Memory B cell (primary cell): Measurements from ENCODE around the gene TTLL12.
A peak's percentile ranks its signal among the peaks of the same experiment; 100 is the strongest.

Experiments used
- ATAC-seq: fragments of 150-1000 bp; cut with Tn5 transposase; 2 replicates; pipeline ENCODE4 v1.10.0; 2021; ENCODE audit warnings: low read depth, mild to moderate bottlenecking, moderate library complexity
- DNase-seq, 2 donors: peaks; one replicate each; pipeline ENCODE4 v3.0.0; 2022; ENCODE audit warnings: low spot score in 2 of 2
- H3K27ac Mint-ChIP-seq: one replicate; pipeline ENCODE4 v1.8.0; 2022; ENCODE audit warnings: mild to moderate bottlenecking, moderate library complexity, mixed read lengths
- H3K27me3 Mint-ChIP-seq: one replicate; pipeline ENCODE4 v1.8.0; 2022; ENCODE audit warnings: mixed read lengths
- H3K36me3 Mint-ChIP-seq: one replicate; pipeline ENCODE4 v1.8.0; 2022; ENCODE audit warnings: mild to moderate bottlenecking, mixed read lengths
- H3K4me1 Mint-ChIP-seq: one replicate; pipeline ENCODE4 v1.8.0; 2022; ENCODE audit warnings: mixed read lengths
- H3K4me3 Mint-ChIP-seq: one replicate; pipeline ENCODE4 v1.8.0; 2022; ENCODE audit warnings: mild to moderate bottlenecking, moderate library complexity, mixed read lengths
- H3K9me3 Mint-ChIP-seq: one replicate; pipeline ENCODE4 v1.8.0; 2022; ENCODE audit warnings: mixed read lengths

TTLL12 gene

DNA sequence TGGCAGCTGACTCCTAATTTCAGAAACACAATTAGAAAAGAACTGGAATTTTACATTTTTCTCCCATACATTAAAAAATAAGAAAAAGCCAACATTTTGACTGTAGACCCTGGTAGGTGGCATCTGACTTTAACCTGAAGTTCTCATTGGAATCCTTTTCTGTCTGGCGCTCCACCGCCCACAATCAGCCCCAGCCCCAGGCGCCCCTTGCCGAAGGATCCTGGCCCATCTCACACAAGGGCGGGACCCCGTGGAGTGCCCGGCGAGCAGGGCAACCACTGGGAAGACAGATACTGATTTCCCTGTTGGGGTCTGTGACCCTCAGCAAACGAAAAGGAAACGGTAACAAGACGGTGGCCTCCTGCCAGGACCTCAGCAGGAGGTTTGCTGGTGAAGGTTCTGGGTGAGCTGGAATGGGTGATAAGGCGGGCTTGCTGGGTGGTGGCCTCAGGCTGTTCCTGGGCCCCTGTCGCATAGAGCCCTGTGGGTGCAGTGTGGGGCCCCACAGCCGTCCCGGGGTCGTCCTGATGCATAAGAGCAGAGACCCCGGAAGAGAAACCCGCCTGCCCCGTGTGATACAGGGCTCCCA is 19.8 kb downstream of the TTLL12 start:
- DNase-seq = no peak
- peaks cover 6% of the 10 kb centered on the region for H3K36me3 Mint-ChIP-seq
- H3K4me1 Mint-ChIP-seq = peaks cover 7% of the 10 kb centered on the region
- H3K9me3 Mint-ChIP-seq = no peaks in the 10 kb centered on the region
- H3K4me3 Mint-ChIP-seq = no peak overlapping the region
- no peak for ATAC-seq
- no peak overlapping the region for H3K27ac Mint-ChIP-seq
- H3K27me3 Mint-ChIP-seq = peaks cover 1% of the 10 kb centered on the region

GRCh38 chr22:43166132-43166930 is 20.6 kb downstream of the TTLL12 start:
- H3K36me3 Mint-ChIP-seq = peaks cover 6% of the 10 kb centered on the region
- H3K27me3 Mint-ChIP-seq = peaks cover 1% of the 10 kb centered on the region
- DNase-seq (no peak), ATAC-seq (no peak)
- no peak overlapping the region for H3K4me3 Mint-ChIP-seq
- no peaks in the 10 kb centered on the region for H3K9me3 Mint-ChIP-seq
- H3K4me1 Mint-ChIP-seq = peaks cover 7% of the 10 kb centered on the region
- H3K27ac Mint-ChIP-seq = no peak overlapping the region

- Mint-ChIP-seq H3K9me3 (no peaks in the 10 kb centered on the region), H3K27me3 (peaks cover 1% of the 10 kb centered on the region), H3K27ac (peak overlapping the region; percentile 22), H3K4me3 (no peak overlapping the region), H3K36me3 (peaks cover 4% of the 10 kb centered on the region), H3K4me1 (peaks cover 7% of the 10 kb centered on the region)
- DNase-seq (no peak), ATAC-seq (no peak)
Measured at GRCh38 chr22:43164636-43165035, 22.3 kb downstream of the TTLL12 start.

DNA sequence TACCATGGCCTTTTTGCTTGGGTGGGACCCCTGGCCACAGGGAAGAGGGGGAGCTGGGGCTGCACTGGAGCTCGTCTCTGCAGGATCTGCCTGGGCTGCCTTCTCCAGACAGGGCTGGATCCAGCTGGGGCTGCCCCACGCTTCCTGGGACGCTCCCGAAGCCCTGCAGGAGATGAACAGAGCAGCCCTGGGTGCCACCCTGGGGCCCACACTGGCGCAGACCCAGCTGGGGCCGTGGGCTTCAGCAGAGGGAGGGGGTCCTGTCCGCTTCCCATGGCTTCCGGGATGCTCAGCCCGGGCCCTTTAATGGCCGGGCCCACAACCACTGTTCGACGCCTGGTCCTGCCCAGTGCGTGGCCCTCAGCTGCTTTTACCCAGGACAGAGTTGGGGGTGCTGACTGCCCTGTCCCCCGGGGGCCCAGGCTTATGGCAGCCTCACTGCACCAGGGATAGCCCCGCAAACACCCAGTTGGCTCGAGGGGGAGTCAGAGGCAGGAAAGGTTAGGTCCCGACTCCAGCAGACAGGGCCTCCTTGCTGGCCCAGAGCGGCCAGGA is 23.6 kb downstream of the TTLL12 start:
- Mint-ChIP-seq H3K9me3 (no peaks in the 10 kb centered on the region), H3K27ac (peak overlapping the region; percentile 22)

DNA sequence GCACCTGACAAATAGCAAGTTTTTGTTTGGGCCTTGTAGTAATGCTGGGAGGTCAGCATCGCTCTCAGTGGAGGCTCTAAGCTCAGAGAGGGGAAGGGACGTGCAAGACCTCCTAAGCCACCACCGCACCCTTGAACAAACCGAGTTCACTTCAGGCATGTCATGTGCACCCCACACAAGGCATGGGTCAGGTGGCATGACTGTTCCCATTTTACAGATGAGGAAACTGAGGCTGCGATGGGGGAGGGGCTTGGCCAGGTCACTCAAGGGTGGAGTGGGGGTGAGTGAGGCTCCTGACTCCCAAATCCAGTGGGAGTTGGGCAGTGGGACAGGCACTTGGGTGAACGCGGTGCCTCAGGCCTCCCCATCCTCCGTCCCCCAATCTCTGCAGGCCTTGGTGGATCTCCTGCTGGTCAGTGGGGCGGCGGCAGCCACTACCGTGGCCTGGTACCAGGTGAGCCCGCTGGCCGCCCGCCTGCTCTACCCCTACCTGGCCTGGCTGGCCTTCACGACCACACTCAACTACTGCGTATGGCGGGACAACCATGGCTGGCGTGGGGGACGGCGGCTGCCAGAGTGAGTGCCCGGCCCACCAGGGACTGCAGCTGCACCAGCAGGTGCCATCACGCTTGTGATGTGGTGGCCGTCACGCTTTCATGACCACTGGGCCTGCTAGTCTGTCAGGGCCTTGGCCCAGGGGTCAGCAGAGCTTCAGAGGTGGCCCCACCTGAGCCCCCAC is 24.4 kb downstream of the TTLL12 start:
- Mint-ChIP-seq H3K27ac (no peak overlapping the region), H3K4me3 (no peak overlapping the region), H3K36me3 (peaks cover under 1% of the 10 kb centered on the region), H3K4me1 (peaks cover 15% of the 10 kb centered on the region), H3K27me3 (peaks cover 1% of the 10 kb centered on the region), H3K9me3 (no peaks in the 10 kb centered on the region)
- ATAC-seq = no peak
- DNase-seq = no peak

More for the DNA sequence above, 23.6 kb downstream of the TTLL12 start:
- H3K36me3 Mint-ChIP-seq = peaks cover 4% of the 10 kb centered on the region
- H3K27me3 Mint-ChIP-seq = peaks cover 1% of the 10 kb centered on the region
- ATAC-seq (no peak), DNase-seq (no peak)
- no peak overlapping the region for H3K4me3 Mint-ChIP-seq
- H3K4me1 Mint-ChIP-seq = peaks cover 11% of the 10 kb centered on the region

DNA sequence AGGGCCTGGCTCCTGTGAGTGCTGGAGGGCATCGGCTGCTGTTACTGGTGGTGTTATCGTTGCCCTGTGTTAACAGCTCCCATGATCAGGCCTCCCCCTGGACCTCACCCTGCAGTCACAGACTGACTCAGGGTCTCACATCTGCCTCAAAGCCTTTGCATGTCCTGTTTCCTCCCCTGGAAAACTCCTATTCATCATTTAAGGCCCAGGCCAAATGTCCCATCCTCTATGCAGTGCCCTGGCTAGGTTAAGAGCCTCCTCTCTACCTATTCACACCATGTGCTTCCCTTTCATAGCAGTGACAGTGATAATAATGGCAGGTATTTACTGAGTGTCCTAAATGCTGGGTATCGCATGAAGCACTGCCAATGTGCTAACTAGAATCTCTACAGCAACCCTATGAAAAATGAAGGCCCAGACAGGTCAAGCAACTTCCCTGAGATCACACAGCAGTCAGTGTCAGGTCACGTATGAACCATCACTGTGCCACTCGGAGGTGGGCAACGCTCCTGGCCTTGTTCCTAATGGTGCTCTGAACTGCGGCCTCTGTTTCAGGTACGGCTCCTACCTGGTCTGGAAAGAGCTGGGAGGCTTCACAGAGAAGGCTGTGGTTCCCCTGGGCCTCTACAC is 26.3 kb downstream of the TTLL12 start:
- no peak for ATAC-seq
- Mint-ChIP-seq H3K27me3 (peaks cover 1% of the 10 kb centered on the region), H3K27ac (no peak overlapping the region), H3K4me1 (peaks cover 15% of the 10 kb centered on the region), H3K9me3 (no peaks in the 10 kb centered on the region), H3K4me3 (no peak overlapping the region), H3K36me3 (no peaks in the 10 kb centered on the region)
- DNase-seq = no peak

GRCh38 chr22:43159484-43160178 is 27.3 kb downstream of the TTLL12 start:
- peaks cover 15% of the 10 kb centered on the region for H3K4me1 Mint-ChIP-seq
- H3K27me3 Mint-ChIP-seq = peaks cover 1% of the 10 kb centered on the region
- no peaks in the 10 kb centered on the region for H3K9me3 Mint-ChIP-seq
- H3K27ac Mint-ChIP-seq = no peak overlapping the region
- no peak for ATAC-seq
- H3K4me3 Mint-ChIP-seq = no peak overlapping the region
- no peaks in the 10 kb centered on the region for H3K36me3 Mint-ChIP-seq
- no peak for DNase-seq

GRCh38 chr22:43158778-43159483 is 28.0 kb downstream of the TTLL12 start:
- Mint-ChIP-seq H3K36me3 (no peaks in the 10 kb centered on the region), H3K4me3 (no peak overlapping the region), H3K27me3 (peaks cover 1% of the 10 kb centered on the region), H3K27ac (no peak overlapping the region), H3K4me1 (peaks cover 10% of the 10 kb centered on the region), H3K9me3 (no peaks in the 10 kb centered on the region)
- DNase-seq (no peak), ATAC-seq (no peak)

- no peak overlapping the region for H3K27ac Mint-ChIP-seq
- peaks cover 9% of the 10 kb centered on the region for H3K4me1 Mint-ChIP-seq
- peaks cover 2% of the 10 kb centered on the region for H3K27me3 Mint-ChIP-seq
- no peaks in the 10 kb centered on the region for H3K36me3 Mint-ChIP-seq
- no peaks in the 10 kb centered on the region for H3K9me3 Mint-ChIP-seq
- ATAC-seq (no peak), DNase-seq (no peak)
- no peak overlapping the region for H3K4me3 Mint-ChIP-seq
Measured at GRCh38 chr22:43157874-43158546, 28.9 kb downstream of the TTLL12 start.

DNA sequence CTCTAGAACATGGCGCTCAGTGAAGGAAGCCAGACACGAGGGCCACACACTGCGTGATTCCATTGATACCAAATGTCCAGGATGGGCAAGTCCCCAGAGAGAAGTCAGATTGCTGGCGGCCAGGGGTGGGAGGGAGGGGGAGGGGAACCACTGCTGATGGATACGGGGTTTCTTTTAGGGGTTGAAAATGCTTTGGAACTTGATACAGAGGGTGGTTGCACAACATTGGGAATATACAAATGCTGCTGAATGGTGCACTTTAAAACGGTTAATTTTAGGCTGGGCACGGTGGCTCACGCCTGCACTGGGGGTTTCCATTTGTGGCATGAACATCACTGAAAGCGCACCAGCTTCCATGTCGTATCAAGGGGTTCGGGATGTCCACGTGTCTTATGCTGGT is 30.5 kb downstream of the TTLL12 start:
- no peak overlapping the region for H3K27ac Mint-ChIP-seq
- no peaks in the 10 kb centered on the region for H3K9me3 Mint-ChIP-seq
- no peaks in the 10 kb centered on the region for H3K36me3 Mint-ChIP-seq
- H3K4me3 Mint-ChIP-seq = no peak overlapping the region
- ATAC-seq (no peak), DNase-seq (no peak)
- H3K4me1 Mint-ChIP-seq = peaks cover 18% of the 10 kb centered on the region
- peaks cover 2% of the 10 kb centered on the region for H3K27me3 Mint-ChIP-seq

- ATAC-seq = no peak
- no peaks in the 10 kb centered on the region for H3K36me3 Mint-ChIP-seq
- H3K4me1 Mint-ChIP-seq = peaks cover 22% of the 10 kb centered on the region
- no peak overlapping the region for H3K4me3 Mint-ChIP-seq
- peaks cover 5% of the 10 kb centered on the region for H3K27me3 Mint-ChIP-seq
- no peak for DNase-seq
- H3K9me3 Mint-ChIP-seq = no peaks in the 10 kb centered on the region
- H3K27ac Mint-ChIP-seq = no peak overlapping the region
Measured at GRCh38 chr22:43155789-43156188, 31.1 kb downstream of the TTLL12 start.

DNA sequence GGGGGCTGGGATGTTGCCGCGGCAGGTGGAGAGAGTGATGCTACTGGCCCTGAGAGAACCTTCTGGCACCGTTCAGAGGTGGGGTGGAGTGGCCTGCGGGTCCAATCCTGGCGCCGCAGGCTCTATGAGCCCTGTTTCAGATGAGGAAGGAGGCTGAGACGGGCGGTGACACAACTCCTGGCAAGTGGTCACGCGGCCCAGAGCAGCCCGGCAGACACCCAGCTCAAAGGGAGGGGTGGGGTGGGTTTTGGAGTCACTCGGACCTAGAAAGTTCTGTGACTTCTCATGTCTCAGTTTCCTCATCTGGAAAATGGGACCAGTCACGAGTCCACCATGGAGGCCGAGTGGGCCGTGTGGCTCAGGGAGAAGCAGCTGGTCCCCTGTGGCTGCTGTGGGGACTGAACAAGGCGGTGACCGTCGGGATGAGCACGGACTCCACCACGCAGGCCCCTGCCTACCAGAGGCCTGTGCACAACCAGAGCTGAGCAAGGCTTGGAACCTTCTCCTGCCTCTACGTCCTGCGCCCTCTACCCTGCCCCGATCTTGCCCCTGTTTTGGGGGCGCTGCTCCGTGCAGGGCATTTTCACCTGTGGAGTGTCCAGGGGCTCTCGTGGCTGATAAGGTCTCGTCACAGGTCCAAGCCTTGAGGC is 31.9 kb downstream of the TTLL12 start:
- H3K4me1 Mint-ChIP-seq = peaks cover 26% of the 10 kb centered on the region
- DNase-seq = no peak
- H3K27me3 Mint-ChIP-seq = peaks cover 5% of the 10 kb centered on the region
- ATAC-seq = no peak
- H3K27ac Mint-ChIP-seq = no peak overlapping the region
- no peaks in the 10 kb centered on the region for H3K36me3 Mint-ChIP-seq
- H3K9me3 Mint-ChIP-seq = no peaks in the 10 kb centered on the region
- H3K4me3 Mint-ChIP-seq = no peak overlapping the region
